HuH-7 (cell line): Measurements from ENCODE around the gene PPP1R7.

ENCODE experiments used
- DNase-seq: peaks from one replicate; pipeline ENCODE4 v3.0.0; 2011; ENCODE audit warnings: low spot score

Gene PPP1R7

DNA sequence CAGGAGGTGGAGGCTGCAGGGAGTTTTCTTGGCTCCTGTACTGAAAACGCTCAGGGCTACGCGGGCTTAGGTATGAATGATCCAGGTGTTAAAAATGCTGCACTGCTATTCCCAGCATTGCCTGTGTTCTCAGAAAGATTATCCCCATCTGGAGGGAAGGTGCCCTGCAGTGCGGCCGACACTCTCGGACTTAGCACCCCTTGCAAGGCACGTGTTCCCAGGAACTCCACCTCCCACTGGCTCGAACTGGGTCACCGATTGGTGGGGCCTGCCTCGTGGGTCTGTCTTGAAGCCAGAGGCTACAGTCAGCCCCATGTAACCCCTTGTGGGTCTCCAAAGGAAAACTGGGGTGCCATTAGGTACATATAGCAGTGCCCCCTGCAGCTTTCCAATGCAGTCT is 63.9 kb downstream of the PPP1R7 start:
- no peak for DNase-seq

DNA sequence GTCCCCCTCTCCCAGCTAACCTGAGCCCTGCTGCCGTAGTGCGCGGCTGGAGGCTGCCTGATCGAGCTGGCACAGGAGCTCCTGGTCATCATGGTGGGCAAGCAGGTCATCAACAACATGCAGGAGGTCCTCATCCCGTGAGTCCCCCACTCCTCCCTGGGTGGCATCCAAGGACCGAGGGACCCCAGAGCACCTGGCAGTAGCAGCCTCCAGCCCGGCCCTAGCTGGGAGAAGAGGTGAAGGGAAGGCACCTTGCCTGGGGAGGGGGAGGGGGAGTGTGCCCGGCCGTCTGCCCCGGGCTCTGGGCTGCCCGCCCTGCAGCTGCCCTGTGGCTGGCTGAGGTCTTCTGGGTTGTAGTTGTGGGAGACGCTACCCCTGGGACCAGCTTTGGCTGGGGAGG is 64.5 kb downstream of the PPP1R7 start:
- DNase-seq = no peak

DNA sequence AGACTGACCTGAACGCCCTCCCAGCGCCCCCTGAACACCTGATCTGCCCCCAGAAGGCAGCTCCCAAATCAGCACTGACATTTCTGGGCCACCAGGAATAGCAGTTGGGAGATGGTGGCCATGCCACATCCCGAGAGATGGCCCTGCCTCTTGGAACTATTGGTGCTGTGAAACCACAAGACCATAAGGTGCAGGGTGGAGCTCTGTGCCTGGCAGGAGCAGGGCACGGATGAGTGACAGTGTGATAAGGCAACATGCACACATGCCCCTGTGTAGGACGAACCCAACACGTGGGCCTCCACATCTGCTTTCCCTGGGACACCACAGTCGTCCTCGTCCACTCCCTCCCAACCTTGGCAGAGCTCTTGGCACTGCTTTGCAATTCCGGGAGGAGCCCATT is 65.2 kb downstream of the PPP1R7 start:
- DNase-seq = no peak

DNA sequence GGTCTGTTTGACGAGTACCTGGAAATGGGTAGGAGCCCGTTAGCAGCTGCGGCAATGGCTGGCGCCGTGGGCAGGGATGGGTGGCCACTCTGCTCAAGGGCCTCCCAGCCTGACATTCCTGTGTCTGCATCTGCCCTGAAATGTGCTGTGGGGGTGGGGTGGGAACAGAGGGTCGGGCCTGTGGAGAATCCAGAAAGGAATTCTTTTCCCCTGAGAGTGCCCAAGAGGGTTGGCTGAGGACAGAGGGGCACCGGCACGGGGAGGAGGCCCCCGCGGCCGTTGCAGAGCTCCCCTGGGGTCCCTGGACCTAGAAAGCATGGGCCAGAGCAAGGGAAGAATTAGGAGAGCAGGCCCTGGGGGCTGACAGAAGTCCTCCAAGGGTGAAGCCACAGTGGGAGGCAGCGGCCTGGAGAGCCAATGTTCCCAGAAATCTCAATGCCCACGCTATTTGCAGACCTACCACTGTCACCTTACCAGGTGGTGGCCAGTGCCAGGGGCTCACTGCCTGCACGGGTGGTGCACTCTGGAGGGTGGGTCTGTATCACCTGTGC is 66.0 kb downstream of the PPP1R7 start:
- no peak for DNase-seq

DNA sequence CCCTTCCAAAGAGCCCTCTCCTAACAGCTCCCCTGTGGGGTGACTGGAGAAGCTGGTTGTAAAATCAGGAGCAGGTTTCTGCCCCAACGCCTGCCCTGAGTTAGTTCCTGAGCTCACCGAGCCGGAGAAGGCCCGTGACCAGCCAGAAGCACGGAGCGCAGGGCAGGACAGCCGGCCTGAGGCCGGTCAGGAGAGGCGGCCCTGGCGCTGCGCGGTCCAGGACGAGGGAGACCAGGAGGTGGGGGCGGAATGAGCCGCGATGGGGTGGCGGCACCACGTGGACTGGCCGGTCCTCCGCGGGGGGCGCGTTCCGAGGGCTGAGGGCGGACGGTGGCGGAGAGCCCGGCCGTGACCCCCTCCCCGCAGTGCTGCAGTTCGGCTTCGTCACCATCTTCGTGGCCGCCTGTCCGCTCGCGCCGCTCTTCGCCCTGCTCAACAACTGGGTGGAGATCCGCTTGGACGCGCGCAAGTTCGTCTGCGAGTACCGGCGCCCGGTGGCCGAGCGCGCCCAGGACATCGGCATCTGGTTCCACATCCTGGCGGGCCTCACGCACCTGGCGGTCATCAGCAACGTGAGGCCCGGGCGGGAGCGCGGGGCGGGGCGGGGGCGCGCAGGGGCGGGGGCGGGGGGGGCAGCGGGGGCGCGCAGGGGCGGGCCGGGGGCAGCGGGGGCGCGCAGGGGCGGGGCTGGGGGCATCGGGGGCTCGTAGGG is 67.2 kb downstream of the PPP1R7 start:
- peak; percentile 94 for DNase-seq

DNA sequence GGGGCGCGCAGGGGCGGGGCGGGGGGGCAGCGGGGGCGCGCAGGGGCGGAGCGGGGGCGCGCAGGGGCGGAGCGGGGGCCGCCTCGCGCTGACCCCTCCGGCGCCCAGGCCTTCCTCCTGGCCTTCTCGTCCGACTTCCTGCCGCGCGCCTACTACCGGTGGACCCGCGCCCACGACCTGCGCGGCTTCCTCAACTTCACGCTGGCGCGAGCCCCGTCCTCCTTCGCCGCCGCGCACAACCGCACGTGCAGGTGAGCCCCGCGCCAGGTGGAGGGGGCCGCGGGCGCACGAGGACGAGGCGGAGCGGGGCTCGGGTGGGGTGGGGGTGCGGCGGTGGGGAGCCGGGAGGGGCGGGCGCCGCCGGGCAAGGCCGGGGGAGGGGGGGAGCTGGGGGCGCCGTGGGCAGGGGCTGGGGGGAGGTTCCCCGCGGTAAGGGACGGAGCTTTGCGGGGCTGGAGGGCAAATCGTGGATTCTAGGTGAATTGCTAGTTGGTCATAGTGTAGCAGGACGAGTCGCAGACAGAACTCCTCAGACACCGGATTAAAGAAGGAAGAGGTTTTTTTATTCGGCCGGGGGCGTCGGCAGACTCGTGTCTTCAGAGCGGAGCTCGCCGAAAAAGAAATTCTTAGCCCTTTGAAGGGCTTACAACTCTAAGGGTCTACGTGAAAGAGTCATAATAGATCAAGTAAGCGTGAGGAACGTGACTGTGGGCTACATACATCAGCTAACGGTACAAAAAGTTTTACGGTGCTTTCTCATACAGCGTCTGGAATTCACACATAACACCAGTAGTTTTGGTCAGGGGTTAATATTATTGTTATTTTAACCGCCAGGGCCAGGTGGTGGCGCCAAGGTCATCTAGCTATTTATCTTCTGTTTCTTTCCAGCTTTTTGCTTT is 68.1 kb downstream of the PPP1R7 start:
- peak; percentile 79 for DNase-seq

DNA sequence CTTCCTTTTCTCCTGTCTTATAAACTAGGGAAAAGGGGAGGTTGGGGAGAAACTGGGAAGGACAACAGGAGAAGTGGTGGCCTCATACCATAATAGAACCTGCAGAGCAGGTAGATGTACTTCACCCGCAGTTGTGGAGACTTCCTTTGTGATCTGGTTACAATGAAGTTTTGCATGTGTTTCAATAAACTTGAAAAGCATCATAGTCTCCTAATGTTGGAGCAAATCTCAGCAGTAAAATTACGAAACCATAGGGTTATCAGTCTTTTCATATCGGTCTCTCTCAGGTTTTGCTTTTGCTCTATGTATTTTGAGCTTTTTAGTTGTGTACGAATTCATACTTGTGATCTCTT is 68.7 kb downstream of the PPP1R7 start:
- no peak for DNase-seq

DNA sequence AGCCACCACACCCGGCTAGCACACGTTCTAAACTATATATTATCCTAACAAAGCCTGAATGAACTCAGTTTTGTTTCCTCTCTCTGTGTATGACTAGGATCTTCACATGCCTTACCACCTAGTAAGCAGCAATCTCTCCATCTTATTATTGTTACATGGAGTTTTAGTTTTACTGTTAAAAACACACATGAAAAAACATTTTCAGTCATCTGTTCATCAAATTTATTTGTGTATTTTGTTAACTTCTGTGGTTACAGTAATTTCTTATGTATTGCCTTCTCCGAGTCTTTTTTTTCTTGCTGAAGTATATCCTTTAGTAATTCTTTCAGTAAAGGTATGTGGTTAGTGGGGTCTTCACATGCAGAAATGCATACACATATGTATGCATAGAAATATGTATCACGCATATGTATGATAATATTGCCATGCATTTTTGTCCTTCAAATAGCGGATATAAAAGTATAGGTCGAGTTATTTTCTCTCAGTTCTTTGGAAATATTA is 69.6 kb downstream of the PPP1R7 start:
- no peak for DNase-seq

DNA sequence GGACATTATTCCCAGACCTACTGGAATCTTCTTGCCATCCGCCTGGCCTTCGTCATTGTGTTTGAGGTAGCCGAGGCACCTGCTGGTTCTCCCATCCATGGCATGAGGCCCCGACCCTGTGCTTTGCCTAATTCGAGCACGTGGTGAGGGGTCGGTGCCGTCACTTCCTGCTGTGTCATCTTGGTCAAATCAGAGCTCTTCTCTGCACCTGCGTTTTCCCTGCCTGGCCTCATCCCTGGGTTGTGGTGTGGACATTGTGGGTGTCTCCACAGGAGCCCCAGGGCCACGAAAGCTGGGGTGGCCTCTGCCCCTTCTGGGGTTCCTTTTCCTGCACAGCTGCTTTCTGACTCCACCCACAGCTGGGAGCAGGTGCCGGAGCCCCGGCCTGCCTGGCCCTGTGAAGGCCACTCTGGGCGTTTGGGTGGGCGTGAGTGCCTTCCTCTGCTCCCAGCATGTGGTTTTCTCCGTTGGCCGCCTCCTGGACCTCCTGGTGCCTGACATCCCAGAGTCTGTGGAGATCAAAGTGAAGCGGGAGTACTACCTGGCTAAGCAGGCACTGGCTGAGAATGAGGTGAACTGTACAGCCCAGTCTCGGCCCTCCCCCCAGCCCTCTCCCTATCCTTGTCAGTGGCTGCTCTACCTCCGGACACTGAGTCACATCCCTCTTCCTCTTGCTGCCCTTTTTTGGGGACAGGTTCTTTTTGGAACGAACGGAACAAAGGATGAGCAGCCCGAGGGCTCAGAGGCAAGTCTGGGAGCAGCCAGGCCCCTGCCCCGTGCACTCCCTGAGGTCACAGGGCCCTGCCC is 73.1 kb downstream of the PPP1R7 start:
- DNase-seq = no peak

DNA sequence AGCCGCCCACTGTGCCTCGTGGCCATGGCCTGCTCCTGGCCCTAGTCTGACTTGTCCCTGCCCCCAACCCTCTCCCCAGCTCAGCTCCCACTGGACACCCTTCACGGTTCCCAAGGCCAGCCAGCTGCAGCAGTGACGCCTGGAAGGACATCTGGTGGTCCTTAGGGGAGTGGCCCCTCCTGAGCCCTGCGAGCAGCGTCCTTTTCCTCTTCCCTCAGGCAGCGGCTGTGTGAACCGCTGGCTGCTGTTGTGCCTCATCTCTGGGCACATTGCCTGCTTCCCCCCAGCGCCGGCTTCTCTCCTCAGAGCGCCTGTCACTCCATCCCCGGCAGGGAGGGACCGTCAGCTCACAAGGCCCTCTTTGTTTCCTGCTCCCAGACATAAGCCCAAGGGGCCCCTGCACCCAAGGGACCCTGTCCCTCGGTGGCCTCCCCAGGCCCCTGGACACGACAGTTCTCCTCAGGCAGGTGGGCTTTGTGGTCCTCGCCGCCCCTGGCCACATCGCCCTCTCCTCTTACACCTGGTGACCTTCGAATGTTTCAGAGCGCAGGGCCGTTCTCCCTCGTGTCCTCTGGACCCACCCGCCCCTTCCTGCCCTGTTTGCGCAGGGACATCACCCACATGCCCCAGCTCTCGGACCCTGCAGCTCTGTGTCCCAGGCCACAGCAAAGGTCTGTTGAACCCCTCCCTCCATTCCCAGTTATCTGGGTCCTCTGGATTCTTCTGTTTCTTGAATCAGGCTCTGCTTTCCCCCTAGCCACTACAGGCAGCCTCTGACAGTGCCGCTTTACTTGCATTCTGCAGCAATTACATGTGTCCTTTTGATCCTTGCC is 74.0 kb downstream of the PPP1R7 start:
- DNase-seq = peak; percentile 53

DNA sequence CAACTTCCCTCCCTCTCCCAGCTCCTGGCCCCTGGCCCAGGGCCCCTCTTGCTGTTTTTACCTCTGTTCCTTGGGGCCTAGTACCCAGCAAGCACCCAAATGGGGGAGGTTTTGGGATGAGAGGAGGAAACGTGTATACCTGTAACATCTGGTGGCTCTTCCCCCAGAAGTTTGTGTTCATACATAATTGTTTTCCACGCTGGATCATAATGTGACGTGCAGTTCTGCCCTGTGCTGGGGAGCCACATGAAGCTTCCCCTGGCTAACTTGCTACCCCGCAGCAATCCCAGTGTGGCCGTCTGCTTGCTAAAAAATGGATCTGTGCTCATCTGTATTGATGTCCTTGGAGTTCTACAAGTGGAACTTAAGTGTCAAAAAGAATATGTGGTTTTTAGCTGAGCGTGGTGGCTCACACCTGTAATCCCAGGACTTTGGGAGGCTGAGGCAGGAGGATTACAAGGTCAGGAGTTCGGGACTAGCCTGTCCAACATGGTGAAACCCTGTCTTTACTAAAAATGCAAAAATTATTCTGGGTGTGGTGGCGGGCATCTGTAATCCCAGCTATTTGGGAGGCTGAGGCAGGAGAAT is 74.7 kb downstream of the PPP1R7 start:
- DNase-seq = no peak

DNA sequence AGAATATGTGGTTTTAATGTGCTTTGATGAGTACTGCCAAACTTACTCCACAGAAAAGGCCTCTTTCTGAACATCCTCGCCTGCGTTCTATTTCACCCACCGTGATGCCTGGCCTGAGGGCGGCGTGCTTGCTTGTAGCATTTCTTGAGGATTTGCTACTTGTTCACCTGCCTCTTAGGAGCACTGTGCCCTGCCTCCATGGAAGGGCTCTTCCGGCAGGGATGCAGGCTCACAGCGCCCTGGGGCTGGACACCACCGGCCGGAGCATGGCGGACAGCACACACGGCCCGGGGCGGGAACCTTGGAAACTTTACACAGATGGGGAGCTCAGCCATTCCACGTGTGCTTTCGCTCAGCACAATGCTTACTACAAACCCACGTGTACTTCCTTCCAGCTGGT is 75.3 kb downstream of the PPP1R7 start:
- DNase-seq = no peak

DNA sequence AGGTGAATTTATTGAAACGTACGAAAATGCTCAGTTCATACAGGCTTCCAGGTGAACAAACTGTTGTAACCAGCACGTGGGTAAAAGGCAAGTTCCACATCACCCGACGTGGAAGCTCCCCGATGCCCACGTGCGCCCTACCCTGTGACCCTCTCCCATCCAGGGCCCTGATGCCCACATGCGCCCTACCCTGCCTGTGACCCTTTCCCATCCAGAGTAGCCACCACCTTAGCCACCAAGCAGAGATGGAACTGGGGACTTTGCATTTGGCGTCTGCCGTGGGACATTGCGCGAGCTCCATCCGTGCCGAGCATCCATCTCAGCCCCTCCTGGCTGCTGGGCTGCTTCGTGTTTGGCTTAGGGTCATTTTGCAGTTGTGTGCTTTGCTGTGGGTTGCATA is 75.7 kb downstream of the PPP1R7 start:
- no peak for DNase-seq

DNA sequence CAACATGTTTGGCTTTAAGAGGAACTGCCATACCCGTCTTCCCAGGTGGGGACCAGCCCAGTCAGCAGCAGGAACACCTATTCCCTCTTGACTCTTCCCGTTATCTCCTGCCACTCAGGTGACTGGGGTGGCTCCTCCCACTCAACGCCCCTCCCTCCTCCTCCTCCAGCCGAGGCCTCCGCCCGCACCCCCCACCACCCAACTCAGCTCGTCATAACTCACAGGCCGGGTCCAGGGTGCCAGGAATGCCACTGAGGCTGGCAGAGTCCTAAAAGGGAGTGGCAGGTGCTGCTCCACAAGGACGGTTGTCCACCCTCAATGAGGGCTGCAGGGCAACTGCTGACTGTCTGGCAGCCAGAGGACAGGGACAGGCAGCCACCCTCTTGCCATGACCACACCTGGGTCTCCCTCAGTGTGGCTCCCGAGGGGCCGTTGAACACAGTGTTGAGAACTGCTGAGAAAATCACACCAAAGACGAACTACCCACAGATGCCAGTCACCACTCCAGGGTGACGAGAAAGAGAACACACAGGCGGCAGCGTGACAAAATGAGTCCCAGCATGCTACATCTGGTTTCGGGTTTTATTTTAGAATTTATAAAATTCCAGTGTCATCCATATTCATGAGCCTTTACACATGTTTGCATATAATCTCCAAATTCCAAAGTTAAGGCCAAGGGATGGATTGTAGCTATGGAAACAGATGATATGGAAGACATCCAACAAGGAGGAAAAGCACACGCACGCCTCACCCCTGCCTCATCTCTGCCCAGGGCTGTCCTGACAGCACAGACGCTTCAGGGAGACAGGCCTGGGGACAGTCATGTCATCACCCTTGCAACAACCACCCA is 76.7 kb downstream of the PPP1R7 start:
- no peak for DNase-seq

DNA sequence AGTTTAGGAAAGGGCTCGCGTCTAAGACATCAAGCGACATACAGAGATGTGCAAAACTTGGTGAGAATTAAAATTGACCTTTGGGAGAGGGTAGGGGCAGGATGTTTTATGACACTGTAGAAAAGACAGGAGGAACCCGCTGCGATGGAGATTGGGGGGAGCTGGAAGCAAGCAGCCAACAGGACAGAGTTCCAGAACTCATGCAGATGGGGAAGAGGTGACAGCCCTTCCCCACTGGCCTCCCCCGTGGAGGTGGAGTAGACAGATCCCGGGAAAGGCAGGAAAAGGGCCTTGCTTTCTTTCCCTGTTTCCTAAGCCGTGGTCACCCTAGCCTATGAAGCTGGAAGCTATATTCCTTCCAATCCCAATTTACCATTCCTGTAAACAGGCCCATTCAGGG is 77.3 kb downstream of the PPP1R7 start:
- no peak for DNase-seq

DNA sequence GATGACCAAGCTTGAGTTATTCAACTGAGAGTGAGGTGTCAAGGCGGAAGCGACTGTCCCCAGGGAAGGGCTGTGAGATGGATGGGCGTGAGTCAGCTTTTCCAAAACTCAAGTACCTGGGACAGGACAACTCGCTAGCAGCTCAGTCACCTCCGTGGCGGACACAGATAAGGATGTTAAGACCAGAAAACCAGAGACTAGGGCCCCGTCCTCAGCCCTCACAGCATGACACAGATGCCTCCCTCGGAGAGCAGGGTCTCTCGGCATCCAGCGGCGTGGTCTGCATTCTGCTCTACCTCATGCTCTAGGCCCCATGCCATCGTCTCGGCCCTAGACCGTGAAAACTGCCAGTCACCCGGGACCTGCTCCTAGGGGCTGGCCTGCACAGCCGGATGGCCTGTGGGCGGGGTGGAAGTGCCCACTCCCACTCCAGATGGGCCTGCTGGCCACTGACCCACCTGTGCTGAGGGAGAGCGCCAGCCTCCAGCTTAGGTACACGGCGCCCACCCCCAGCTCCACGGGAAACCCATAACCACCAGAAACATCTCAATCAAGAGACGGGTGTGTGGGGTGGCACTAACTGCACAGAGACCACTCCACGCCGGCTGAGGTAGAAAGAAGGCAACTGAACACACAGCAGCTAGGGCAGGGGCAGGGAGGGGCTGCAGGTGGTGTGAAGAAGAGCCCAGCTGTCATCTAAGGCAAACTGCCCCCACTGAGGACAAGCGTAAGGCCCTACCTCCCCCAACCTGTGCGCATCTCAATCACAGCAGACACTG is 78.0 kb downstream of the PPP1R7 start:
- no peak for DNase-seq

DNA sequence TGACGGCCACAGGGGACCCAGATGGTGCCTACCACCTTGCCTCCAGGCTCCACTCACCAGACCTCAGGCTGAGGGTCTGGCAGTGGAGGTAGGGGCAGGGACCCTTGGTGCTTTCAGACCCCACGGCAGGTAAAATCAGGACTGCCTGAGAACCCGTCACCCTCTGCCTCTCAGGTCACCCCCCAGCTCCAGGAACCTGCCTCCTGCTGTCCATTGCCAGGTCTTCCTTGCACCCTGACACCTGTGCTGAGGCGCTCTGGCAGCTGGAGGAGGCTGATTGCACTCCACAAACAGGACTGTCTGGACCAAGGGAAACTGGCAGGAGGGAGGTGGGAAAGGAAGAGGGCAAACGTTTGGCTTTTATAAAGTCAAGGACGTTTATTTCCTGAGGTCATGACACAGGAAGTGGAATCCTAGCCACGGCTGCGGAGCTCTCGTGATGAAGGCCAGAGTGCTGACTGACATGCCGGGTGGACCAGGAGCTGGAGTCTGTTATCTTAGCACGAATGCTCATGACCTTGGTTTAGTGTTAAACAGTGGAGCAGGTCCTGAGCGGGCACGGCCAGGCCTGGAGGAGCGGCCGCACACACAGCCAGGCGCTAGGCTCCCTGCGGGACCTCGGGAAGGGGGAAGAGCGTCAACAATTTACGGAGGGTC is 78.7 kb downstream of the PPP1R7 start:
- DNase-seq = no peak

DNA sequence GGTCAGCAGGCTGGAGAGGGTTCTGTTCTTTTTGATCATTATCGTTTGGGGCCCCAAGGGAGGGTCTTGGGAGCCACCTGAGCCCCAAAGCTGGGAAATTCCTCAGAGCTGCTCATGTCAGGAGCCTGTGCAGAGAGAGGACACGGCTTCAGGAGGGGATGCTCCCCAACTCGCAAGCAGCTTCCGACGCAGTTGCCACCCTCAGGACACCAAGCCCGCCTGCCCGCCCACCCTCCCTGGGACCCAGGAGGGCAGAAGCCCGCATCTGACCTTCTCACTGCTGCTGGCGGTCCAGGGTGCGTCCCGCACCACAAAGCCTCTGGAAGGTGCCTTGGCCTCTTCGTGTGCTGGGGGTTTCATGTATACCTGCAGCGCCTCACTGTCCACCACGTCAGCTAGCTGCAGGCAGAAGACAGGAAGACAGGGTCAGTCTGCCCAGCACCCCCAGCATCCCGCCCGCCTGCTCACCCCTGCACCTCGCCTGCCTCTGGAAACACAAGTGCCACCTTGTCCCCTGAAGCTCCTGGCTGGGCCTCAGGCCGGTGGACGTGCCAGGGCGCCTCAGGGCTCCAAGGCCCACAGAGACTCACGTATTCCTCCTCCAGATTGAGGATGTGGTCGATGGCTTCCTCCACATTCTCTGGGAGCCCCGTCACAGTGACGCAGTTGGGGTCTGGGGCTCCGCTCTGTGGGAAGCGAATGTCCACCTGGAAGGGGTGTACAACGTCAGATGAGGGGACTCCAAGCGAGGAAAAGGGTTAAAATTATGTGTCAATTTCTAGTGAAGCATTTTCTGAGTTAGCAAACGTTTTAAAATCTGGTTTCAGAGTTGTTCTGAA is 79.5 kb downstream of the PPP1R7 start:
- no peak for DNase-seq
